Tibial nerve (tissue), 4 donors: ENCODE measurements around the gene ZNF714.

ENCODE experiments used
- CTCF ChIP-seq, 5 experiments: fragments of 200-600 bp in 3 of 5; fragments of 450-650 bp in 2 of 5; sonication (generic) in 3 of 5; IDR thresholded peaks; one replicate each; pipeline ENCODE4 v1.5.1; 2016 to 2019; ENCODE audit warnings: antibody characterized with exemption in 5 of 5, mild to moderate bottlenecking in 3 of 5, moderate library complexity in 2 of 5
- EP300 ChIP-seq, 2 donors: sonication (generic); formaldehyde crosslinking; IDR thresholded peaks; one replicate each; pipeline ENCODE4 v1.6.1; 2017; ENCODE audit warnings: antibody characterized with exemption in 2 of 2, mild to moderate bottlenecking in 1 of 2
- POLR2A ChIP-seq, 2 donors: fragments of 450-650 bp; IDR thresholded peaks; one replicate each; pipeline ENCODE4 v1.6.1; 2017; ENCODE audit warnings: antibody characterized with exemption in 2 of 2, mild to moderate bottlenecking in 2 of 2, moderate library complexity in 2 of 2

GRCh38 chr19:21087871-21088270 lies 5.9 kb downstream of the ZNF714 start:
- TF ChIP-seq CTCF (IDR thresholded peaks at IDR 0.05) (no peak), EP300 (IDR thresholded peaks at IDR 0.05) (no peak), POLR2A (IDR thresholded peaks at IDR 0.05) (no peak)
